GM10847 (cell line): Measurements from ENCODE around the gene CYP27B1.

Source experiments
- POLR2A ChIP-seq: IDR thresholded peaks from 2 replicates; pipeline ENCODE4 v1.6.1; 2011; ENCODE audit not compliant: insufficient read length; ENCODE audit errors: extremely low read depth

CYP27B1 gene

GRCh38 chr12:57737467-57738460 lies 29.1 kb downstream of the CYP27B1 start:
- TF ChIP-seq POLR2A = no peak

- TF ChIP-seq POLR2A = no peak
These were observed 30.0 kb downstream of the CYP27B1 start for GRCh38 chr12:57736741-57737466.

GRCh38 chr12:57735952-57736740 lies 30.7 kb downstream of the CYP27B1 start:
- TF ChIP-seq POLR2A = no peak

GRCh38 chr12:57735198-57735855 lies 31.6 kb downstream of the CYP27B1 start:
- no peak for TF ChIP-seq POLR2A

GRCh38 chr12:57734591-57734990 lies 32.3 kb downstream of the CYP27B1 start:
- no peak for TF ChIP-seq POLR2A

GRCh38 chr12:57733928-57734327 lies 33.0 kb downstream of the CYP27B1 start:
- no peak for TF ChIP-seq POLR2A

GRCh38 chr12:57732726-57733593 lies 33.9 kb downstream of the CYP27B1 start:
- no peak for TF ChIP-seq POLR2A

- TF ChIP-seq POLR2A = no peak
These were observed 34.6 kb downstream of the CYP27B1 start for GRCh38 chr12:57732270-57732669.

GRCh38 chr12:57731411-57732080 lies 35.3 kb downstream of the CYP27B1 start:
- no peak for TF ChIP-seq POLR2A

GRCh38 chr12:57730336-57731067 lies 36.4 kb downstream of the CYP27B1 start:
- no peak for TF ChIP-seq POLR2A

GRCh38 chr12:57729321-57729844 lies 37.5 kb downstream of the CYP27B1 start:
- TF ChIP-seq POLR2A = no peak

- no peak for TF ChIP-seq POLR2A
These were observed 39.0 kb downstream of the CYP27B1 start for GRCh38 chr12:57727758-57728395.
